ENCODE results near the gene UFM1.
"Not testable (repeated sequence)": the region's sequence is repeated elsewhere in the genome, so short reads cannot be mapped to it uniquely, and the experiment has no call there.

UFM1 gene

DNA sequence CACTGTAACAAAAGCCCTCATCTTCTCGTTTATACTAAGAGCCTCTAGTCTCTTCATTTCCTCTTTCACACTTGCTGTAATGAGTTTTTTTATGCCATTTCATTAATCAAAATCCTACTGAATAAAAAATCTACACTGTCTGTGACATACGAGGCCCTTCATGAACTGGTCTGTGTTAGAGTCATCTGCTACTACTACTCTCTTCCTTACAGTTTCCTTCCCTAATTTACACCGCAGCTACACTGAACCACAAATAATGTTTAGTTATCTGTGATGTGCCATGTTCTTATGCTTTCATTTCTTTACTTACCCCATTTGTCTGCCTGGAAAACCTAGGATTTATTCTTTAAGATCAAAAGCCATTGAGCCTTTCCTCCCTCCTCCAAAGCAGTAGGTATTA, 16.0 kb downstream of the UFM1 start:
- no peak for DNase-seq (ENCODE audit: low read depth in 2 of 2)

DNA sequence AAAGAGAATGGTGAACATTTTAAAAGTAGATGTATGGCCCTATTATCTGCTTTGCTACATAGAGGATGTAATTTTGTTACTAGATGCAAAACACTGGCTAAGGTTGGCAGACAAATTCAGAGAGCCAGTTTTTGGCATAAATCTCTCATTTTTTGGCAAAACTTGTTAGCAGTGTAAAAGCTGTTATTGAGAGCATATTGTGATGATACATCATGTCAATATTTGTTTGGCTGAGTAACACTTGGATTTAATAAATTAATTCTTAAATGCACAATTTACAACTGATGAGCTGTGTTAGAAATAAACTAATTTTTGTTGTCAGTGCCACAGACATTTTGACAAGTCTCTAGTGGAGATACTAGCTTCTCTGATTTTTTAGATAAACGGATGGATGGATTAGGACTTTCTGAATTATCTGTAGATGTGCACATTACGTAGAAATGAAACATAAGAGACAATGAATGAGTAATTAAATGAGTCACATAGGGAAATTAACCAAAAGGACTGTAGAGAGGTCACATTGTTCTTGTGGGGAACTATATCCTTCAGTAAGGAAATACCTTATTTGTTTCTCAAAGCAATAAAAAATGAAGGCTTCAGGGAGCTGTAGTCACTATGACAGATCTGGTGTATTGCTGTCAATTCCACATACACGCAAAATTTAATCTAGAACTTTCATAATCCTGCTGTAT, 17.4 kb downstream of the UFM1 start:
- DNase-seq (ENCODE audit: low read depth in 2 of 2): no peak

DNA sequence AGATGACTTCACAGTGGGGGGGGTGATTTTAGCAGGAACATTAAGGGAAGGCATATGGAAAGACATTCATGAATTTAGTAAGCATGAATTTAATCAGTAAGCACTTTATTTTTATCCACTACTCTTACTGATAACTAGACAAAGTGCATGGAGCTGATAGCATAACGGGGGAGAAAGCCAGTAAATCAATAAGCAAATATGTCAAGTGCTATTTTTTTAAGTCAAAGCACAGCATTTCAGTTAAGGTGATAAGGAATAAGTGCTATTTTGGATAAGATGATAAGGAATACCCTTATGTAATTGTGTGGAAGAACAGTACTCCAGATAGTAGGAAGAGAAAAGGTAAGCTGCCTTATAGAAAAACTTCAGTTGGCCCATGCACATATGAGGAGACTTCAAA, 19.4 kb downstream of the UFM1 start:
- no peak for DNase-seq (ENCODE audit: low read depth in 2 of 2)

DNA sequence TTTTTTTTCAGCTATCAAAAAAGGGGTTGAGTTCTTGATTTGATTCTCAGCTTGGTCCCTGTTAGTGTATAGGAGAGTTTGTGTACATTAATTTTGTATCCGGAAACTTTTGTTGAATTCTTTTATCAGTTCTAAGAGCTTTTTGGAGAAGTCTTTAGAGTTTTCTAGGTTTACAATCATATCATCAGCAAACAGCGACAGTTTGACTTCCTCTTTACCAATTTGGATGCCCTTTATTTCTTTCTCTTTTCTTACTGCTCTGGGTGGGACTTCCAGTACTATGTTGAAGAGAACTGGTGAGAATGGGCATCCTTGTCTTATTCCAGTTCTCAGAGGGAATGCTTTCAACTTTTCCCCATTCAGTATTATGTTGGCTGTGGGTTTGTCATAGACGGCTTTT, 20.4 kb downstream of the UFM1 start:
- not testable (repeated sequence) for DNase-seq (ENCODE audit: low read depth in 2 of 2)

DNA sequence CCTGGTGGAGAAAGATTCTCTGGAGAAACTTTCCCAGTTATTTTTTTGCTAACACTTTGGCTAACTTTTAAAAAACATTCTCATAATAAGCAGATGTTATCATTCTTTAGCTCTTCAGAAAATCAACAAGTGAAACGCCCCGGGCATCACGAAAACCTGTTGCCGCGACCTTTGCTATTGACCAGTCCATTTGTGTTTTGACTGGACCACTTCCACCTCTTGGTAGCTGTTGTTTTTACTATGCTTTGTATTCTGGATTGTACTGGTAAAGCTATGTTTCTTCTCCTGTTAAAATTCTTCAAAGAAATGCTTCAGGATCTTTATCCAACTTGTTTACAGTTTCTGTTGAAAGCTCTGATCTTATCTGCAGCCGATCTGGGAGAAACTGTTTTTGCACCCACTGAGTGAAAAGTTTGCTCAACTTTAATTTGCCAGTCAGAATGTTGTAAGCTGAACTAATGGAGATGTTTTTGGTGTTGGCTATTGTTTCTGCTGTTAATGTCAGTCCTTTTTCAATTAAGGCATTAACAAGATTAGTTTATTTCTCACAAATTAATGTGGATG, 23.3 kb downstream of the UFM1 start:
- no peak for DNase-seq (ENCODE audit: low read depth in 2 of 2)

DNA sequence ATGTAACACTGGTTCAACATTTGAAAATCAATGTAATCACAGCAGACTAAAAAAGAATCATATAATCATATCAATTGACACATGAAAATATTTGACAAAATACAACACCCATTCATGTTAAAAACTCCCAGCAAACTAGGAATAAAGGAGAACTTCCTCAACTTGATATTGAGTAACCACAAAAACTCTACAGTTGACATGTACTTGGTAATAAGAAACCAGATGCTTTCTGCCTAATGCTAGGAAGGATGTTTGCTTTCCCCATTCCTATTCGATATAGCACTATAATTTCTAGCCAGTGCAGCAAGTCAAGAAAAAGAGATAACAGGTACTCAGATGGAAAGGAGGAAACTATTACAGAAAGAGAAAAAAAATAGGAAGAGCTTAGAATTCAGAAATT, 26.9 kb downstream of the UFM1 start:
- no peak for DNase-seq (ENCODE audit: low read depth in 2 of 2)

DNA sequence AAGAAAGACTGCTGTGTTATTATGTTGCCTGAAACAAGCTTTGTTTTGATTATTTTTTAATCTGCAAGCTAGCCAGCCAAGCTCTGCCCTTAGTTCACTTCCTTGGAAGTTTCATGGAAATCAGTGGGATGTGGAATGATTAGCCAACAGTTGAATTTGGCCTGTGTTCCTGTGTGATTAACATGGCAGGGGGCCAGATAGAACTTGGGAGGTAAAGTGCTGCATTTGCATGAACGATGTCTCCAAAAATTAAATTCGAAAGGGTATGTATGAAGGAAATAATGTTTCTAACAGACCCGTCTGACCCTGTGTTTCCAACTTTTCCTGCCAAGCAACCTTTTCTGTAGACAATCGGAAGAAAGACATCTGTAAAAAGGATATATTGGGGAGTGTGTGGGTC, 32.2 kb downstream of the UFM1 start:
- no peak for DNase-seq (ENCODE audit: low read depth in 2 of 2)

DNA sequence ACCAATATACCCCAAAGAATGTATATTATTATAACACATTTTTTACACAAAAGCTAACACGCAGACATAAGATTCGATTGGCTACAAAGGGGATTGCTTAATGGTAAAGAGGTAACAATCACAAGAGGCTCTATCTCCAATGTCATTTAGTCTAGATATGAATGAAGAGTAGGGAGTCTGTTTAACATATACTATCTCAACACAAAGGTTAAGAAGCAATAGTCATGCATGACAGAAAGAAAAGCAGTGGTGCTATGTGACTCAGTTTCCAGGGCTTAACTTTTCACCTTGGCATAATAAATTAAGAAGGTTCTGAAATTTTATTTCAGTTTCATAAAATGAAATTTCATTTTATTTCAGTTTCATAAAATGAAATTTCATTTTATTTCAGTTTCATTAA, 33.3 kb downstream of the UFM1 start:
- DNase-seq (ENCODE audit: low read depth in 2 of 2): no peak

DNA sequence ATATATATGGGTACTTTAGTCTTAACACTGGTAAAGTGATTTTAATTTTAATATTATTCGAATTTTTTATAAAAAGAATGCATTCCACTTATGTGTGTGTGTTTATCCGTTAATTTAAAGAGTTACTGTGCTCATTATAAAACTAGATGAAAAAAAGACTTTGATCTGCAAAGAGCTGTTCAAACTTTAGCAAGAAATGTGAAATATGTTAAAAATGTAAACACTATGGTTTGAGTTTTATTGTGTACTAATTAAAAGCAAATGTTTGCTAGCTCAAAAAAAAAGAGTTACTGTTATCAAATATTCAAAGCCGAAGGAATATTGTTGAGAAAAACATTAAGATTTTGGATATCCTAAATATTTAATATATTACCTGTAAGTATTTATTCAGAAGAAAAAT, 34.5 kb downstream of the UFM1 start:
- no peak for DNase-seq (ENCODE audit: low read depth in 2 of 2)

DNA sequence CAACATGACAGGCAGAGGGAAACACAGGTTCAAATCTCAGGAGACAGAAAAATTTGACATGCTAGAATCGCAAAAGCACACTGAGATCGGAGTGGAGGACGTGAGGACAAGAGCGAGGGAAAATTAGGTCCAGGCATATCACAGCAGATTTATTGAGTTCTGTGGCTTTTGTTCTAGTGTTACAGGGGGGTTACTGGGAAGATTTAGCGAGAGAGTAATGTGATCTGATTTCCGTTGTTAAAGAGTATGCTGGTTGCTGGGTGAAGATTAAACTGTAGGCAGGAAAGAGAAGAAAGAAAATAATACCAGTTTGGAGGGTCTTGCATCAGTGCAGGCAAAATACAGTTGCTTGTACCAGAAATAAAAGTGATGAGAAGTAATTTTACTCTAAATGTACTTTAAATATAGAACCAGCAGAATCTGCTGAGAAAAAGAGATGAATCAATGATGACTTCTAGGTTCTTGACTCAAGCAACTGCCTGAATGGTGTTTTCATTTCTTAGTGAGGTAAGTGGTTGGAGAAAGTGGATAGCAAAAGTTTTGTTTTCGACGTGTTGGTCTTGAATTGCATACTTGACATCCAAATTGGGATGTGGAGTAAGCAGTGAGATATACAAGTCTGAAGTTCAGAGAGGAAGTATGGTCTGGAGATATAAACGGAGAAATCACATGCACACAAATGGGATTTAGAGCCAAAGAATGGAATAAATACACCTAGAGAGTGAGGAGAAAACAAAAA, 35.7 kb downstream of the UFM1 start:
- DNase-seq (ENCODE audit: low read depth in 2 of 2): no peak

DNA sequence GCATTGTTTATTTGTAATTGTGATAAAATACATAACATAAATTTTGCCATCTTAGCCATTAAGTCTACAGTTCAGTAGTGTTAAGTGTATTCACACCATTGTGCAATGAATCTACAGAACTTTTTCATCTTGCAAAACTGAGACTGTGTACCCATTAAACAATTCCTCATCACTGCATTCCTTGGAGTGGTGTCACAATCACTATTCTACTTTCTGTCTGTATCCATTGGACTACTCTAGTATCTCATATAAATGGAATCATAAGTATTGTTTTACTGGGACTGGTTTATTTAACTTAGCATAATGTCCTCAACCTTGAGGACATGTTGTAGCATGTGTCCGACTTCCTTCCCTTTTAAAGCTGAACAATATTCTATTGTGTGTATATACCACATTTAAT, 36.8 kb downstream of the UFM1 start:
- DNase-seq (ENCODE audit: low read depth in 2 of 2): no peak

DNA sequence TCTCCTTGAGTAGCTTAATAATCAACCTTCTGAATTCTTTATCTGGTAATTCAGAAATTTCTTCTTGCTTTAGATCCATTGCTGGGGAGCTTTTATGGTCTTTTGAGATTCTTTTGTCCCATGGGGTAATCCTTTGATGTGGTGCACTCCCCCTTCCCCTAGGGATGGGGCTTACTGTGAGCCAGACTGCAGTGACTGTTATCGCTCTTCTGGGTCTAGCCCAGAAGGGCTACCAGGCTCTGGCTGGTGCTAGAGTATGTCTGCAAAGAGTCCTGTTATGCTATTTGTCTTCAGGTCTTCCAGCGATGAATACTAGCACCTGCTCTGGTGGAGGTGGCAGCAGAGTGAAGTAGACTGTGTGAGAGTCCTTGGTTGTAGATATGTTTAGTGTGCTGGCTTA, 41.7 kb downstream of the UFM1 start:
- no peak for DNase-seq (ENCODE audit: low read depth in 2 of 2)

DNA sequence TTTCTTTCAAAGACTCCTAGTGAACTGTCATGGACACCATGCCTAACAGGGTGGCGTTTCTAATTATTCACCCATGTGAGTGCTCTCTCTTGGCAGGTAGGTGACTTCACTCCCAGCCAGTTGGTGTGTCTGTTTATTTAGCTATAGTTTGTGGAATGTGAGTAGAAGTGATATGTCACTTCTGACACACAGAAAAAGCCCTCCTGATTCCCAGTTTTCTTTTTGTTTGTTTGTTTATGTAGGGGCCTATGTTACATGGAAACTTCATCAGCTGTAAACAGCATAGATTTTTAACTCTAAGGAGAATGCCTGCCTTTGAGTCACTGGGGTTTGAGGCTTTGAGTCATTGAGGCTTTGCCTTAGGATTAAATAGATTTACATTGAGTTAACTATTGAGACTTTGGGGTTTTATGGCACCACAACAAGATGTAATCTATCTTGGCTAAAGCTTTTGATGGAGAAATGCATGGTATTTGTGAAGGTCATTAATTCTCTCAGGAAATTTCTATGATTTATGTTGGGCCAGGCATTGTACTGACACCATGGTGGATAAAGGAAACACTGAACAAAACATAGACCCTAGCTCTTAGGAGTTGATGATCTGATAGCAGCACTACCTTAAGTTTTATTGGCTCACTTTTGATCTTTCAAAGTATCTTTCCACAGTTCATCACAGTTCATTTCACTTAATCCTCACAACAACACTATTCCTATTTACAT, 45.3 kb downstream of the UFM1 start:
- DNase-seq (ENCODE audit: low read depth in 2 of 2): no peak

DNA sequence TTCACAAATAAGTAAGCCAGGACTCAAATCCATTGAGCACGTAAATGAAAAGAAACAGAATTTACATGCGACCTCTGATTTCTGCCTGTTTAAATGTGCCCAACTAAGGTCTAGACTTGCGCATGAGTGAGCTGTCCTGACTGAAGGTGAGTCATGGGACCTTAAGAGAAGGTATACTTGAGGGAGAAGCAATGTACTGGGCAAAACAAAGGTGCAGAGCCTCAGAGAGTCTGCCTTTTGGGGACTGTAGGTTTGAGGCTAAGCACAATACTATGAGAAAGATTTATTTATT, 45.8 kb downstream of the UFM1 start:
- no peak for DNase-seq (ENCODE audit: low read depth in 2 of 2)

DNA sequence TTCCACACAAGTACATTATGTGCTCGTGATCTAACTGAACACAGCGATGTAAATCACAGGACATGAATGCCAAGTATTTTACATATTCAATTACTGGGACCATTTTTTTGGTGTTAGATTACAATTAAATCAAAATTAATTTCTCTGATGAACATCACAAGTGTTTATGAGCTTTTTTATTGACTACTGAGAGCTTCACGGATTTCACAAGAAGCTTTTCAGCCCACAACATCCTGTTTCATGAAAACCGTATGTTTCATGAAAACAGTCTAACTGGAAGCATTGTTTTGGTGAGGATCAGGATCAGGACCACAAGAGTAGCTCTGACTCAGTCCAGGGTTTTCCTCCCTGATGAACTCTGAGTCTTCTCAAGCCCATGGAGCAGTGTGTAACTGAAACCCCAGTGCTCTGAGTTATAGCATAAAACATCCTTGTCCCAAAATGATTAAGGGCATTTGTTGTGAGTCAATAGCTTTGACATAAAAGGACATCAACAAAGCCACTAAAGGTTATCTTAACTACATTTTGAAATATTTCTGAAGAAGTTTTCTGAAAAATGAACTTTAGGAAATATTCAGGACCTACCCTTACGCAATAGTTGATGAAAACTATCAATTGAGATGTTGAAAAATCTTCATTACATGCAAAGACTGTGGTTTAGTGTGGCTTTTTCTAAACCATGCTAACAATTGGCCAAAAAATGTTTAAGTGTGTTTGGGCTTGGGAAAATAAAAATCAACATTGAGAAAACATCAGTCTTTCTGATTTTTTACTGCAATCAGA, 49.3 kb downstream of the UFM1 start:
- no peak for DNase-seq (ENCODE audit: low read depth in 2 of 2)

DNA sequence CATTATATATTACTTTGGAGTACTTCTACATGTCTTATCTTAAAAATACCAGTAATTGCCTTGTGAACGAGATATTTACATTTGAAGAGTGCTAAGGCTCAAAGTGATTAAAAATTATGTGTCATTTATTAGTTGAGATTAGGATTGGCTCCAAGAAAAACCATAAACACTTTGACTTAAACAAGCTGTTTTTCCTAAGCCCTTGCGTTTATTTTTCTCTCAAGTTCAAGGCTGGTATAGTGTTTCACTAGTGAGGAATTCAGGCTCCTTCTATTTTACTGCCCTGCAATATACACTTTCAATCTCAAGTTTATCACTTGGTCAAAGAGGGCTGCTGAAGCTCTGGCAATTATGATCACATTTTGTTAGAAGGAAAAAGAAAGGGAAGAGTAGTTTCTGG, 49.9 kb downstream of the UFM1 start:
- no peak for DNase-seq (ENCODE audit: low read depth in 2 of 2)

DNA sequence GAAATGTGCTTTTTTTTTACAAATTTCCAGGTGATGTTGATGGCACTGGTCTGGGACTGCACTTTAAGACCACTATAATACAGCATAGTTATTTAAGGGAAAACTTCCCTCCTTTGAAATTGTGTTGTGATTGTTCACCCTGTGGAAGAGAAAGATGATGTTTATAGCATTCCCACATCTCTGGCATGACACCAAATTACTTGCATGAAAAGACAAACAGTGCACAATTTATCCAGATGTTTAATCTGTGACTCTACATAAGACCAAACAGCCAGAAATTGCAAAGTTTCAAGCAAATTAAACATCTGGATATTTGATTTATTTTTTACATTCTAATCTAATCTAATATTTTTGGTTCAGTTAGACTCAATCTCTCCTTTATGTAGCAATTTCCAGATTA, 51.6 kb downstream of the UFM1 start:
- DNase-seq (ENCODE audit: low read depth in 2 of 2): no peak

DNA sequence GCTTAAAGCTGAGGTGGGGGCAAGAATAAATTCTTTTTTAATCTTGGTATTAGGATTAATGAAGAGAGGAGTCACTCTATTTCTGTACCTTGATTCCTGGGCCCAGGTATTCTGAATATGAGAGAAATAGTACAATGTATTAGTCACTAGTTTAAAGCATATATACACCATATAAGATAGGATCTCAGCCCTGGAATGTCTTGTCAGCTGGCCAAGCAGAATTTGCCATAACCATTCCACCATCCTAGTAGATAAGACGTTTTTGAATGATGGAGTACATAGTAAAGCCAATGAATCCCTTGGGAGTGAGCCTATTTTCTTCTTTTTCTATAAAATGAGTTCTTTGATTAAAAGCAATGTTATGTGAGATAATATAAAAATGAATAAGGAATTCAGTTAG, 55.6 kb downstream of the UFM1 start:
- no peak for DNase-seq (ENCODE audit: low read depth in 2 of 2)

DNA sequence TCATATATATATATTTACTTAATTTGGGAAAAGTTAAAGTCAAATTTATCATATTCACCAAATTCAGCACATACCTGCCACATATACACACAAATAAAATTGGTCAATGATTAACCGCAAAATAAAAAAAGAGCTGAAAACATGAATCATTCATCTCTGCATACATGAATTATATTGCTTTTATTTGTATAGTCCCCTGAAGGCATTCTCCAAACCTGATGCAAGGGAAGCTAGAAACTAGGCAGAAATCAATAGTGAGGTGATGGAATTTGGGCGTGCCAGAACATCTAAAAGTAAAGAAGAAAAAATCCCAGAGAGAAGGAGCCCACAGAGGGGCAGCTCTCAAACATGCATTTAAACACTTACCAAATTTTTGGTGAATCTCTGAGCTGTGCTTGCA, 60.1 kb downstream of the UFM1 start:
- DNase-seq (ENCODE audit: low read depth in 2 of 2): no peak

DNA sequence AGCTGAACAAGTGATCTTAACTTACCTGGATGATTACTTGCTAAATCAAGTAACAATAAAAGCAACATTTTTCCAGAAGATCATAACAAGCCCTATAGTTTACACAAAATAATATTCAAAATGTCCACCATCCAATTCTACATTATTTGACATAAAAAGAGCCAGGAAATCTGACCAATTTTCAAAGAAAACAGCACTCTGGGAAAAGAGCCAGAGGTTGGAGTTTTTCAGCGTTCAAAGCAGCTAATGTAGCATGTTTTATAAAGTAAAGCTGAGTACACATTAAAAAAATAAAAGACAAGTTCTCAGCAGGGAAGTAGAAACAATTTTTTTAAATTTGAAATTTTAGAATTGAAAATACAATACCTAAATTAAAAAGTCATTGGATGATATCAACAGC, 62.6 kb downstream of the UFM1 start:
- no peak for DNase-seq (ENCODE audit: low read depth in 2 of 2)

Data from stimulated activated CD4-positive, alpha-beta T cell treated with anti-CD3 and anti-CD28 coated beads, Interleukin-1b, Interleukin-23, amount 100 ng/mL, for 4 hours (primary cell).